SU-DHL-6 (cell line): ENCODE results near the gene FBXO17.
"Not testable (repeated sequence)": the region's sequence is repeated elsewhere in the genome, so short reads cannot be mapped to it uniquely, and the experiment has no call there.

ENCODE experiments used
- EZH2phosphoT487 ChIP-seq: fragments of 200-600 bp; sonication (generic), shearing (Covaris generic); conservative IDR thresholded peaks from 2 replicates; pipeline ENCODE4 v1.6.1; 2018; ENCODE audit warnings: mild to moderate bottlenecking, antibody characterized with exemption, low read length, moderate library complexity, mixed read lengths
- TF ChIP-seq, protein P1 (sequence below): fragments of 200-600 bp; sonication (generic); IDR thresholded peaks from one replicate; pipeline ENCODE4 v1.5.1; 2017; ENCODE audit warnings: antibody characterized with exemption, mild to moderate bottlenecking, low read length, moderate library complexity; ENCODE audit not compliant: insufficient read depth, poor library complexity, severe bottlenecking

DNA sequence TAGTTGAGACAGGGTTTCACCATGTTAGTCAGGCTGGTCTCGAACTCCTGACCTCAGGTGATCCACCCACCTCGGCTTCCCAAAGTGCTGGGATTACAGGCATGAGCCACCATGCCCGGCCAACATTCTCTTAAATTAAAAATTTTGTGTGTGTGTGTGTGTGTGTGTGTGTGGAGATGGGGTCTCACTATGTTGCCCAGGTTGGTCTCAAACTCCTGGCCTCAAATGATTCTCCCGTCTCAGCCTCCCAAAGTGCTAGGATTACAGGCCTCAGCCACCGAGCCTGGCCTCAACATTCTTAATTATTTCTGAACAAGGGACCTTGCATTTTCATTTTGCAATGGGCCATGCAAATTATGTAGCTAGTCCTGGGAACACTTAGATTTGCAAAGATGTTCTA, 9.4 kb downstream of the FBXO17 start:
- TF ChIP-seq, protein P1, sequence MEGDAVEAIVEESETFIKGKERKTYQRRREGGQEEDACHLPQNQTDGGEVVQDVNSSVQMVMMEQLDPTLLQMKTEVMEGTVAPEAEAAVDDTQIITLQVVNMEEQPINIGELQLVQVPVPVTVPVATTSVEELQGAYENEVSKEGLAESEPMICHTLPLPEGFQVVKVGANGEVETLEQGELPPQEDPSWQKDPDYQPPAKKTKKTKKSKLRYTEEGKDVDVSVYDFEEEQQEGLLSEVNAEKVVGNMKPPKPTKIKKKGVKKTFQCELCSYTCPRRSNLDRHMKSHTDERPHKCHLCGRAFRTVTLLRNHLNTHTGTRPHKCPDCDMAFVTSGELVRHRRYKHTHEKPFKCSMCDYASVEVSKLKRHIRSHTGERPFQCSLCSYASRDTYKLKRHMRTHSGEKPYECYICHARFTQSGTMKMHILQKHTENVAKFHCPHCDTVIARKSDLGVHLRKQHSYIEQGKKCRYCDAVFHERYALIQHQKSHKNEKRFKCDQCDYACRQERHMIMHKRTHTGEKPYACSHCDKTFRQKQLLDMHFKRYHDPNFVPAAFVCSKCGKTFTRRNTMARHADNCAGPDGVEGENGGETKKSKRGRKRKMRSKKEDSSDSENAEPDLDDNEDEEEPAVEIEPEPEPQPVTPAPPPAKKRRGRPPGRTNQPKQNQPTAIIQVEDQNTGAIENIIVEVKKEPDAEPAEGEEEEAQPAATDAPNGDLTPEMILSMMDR = not testable (repeated sequence)
- not testable (repeated sequence) for TF ChIP-seq EZH2phosphoT487
